T47D (cell line): ENCODE measurements around the gene SDR42E2.
"Not testable (repeated sequence)": the region's sequence is repeated elsewhere in the genome, so short reads cannot be mapped to it uniquely, and the experiment has no call there.

ENCODE experiments used
- DNase-seq, 2 experiments: peaks; one replicate each; pipeline versions ENCODE4 v3.0.0 to v3.0.0-alpha.2; 2011 to 2012; ENCODE audit warnings: low read depth in 1 of 2, low spot score in 1 of 2
- JUND ChIP-seq: IDR thresholded peaks from 2 replicates; pipeline ENCODE4 v1.6.1; 2012; ENCODE audit warnings: low read depth
- in situ Hi-C: cut with HindIII; loops from 2 replicates; pipeline ENCODE4 v1.10.0; 2016; ENCODE audit warnings: low sequenced_read_pairs, low pct_unique_long_range_greater_than_20kb

SDR42E2 gene

GRCh38 chr16:22165508-22166285 lies 3.4 kb downstream of the SDR42E2 start:
- TF ChIP-seq JUND, result no peak
- in situ Hi-C loops, result no loop called here
- no peak for DNase-seq

- no peak for TF ChIP-seq JUND
- in situ Hi-C loops, result no loop called here
- DNase-seq, result no peak
These were observed 9.6 kb downstream of the SDR42E2 start for GRCh38 chr16:22171953-22172352.

- in situ Hi-C loops, DNase-seq: not testable (repeated sequence)
These were observed 10.3 kb downstream of the SDR42E2 start for GRCh38 chr16:22172642-22173041.

GRCh38 chr16:22174642-22175041 lies 12.3 kb downstream of the SDR42E2 start:
- no peak for DNase-seq
- in situ Hi-C loops, result no loop called here
- TF ChIP-seq JUND, result no peak

GRCh38 chr16:22177968-22178930 lies 15.9 kb downstream of the SDR42E2 start:
- in situ Hi-C loops, result no loop called here
- no peak for DNase-seq
- TF ChIP-seq JUND, result no peak

GRCh38 chr16:22181426-22181825 lies 19.1 kb downstream of the SDR42E2 start:
- TF ChIP-seq JUND, result no peak
- no peak for DNase-seq
- in situ Hi-C loops, result no loop called here

- in situ Hi-C loops, result no loop called here
- TF ChIP-seq JUND, result no peak
- DNase-seq, result no peak
These were observed 19.5 kb downstream of the SDR42E2 start for GRCh38 chr16:22181843-22182242.

- no peak for DNase-seq
- TF ChIP-seq JUND, result no peak
- in situ Hi-C loops, result no loop called here
These were observed 21.0 kb downstream of the SDR42E2 start for GRCh38 chr16:22183335-22183734.

- in situ Hi-C loops, result no loop called here
- no peak for TF ChIP-seq JUND
- DNase-seq, result no peak
These were observed 21.8 kb downstream of the SDR42E2 start for GRCh38 chr16:22183901-22184614.

GRCh38 chr16:22184615-22184968 lies 22.3 kb downstream of the SDR42E2 start:
- in situ Hi-C loops, result no loop called here
- TF ChIP-seq JUND, result no peak
- DNase-seq, result no peak

- in situ Hi-C loops, result no loop called here
These were observed 24.2 kb downstream of the SDR42E2 start for GRCh38 chr16:22186517-22186916.

GRCh38 chr16:22188267-22188594 lies 25.9 kb downstream of the SDR42E2 start:
- no peak for TF ChIP-seq JUND
- in situ Hi-C loops, result no loop called here

More at GRCh38 chr16:22186517-22186916, 24.2 kb downstream of the SDR42E2 start:
- TF ChIP-seq JUND, result no peak
- DNase-seq, result no peak

More at GRCh38 chr16:22188267-22188594, 25.9 kb downstream of the SDR42E2 start:
- DNase-seq, result no peak
